Panc1 (cell line): Measurements from ENCODE around the gene HTT.

Source experiments
- POLR2AphosphoS5 ChIP-seq: IDR thresholded peaks from 2 replicates; pipeline ENCODE4 v1.6.1; 2012; ENCODE audit warnings: mild to moderate bottlenecking, low read depth, low read length, moderate library complexity
- REST ChIP-seq, 2 experiments: IDR thresholded peaks; 2 replicates each; pipeline ENCODE4 v1.6.1; 2011 to 2012; ENCODE audit warnings: low read depth in 2 of 2, control low read depth in 1 of 2, low read length in 1 of 2, mild to moderate bottlenecking in 1 of 2, moderate library complexity in 1 of 2; ENCODE audit not compliant: insufficient read depth in 1 of 2
- SIN3A ChIP-seq: IDR thresholded peaks from 2 replicates; pipeline ENCODE4 v1.6.1; 2012; ENCODE audit warnings: low read depth, mild to moderate bottlenecking, low read length, moderate library complexity, borderline replicate concordance; ENCODE audit not compliant: insufficient read depth
- TF ChIP-seq, protein P1 (sequence below): fragments of 450-650 bp; IDR thresholded peaks from 2 replicates; pipeline ENCODE4 v1.5.1; 2017; ENCODE audit warnings: mild to moderate bottlenecking

- TF ChIP-seq, protein P1, sequence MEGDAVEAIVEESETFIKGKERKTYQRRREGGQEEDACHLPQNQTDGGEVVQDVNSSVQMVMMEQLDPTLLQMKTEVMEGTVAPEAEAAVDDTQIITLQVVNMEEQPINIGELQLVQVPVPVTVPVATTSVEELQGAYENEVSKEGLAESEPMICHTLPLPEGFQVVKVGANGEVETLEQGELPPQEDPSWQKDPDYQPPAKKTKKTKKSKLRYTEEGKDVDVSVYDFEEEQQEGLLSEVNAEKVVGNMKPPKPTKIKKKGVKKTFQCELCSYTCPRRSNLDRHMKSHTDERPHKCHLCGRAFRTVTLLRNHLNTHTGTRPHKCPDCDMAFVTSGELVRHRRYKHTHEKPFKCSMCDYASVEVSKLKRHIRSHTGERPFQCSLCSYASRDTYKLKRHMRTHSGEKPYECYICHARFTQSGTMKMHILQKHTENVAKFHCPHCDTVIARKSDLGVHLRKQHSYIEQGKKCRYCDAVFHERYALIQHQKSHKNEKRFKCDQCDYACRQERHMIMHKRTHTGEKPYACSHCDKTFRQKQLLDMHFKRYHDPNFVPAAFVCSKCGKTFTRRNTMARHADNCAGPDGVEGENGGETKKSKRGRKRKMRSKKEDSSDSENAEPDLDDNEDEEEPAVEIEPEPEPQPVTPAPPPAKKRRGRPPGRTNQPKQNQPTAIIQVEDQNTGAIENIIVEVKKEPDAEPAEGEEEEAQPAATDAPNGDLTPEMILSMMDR = no peak
- no peak for TF ChIP-seq SIN3A
- TF ChIP-seq POLR2AphosphoS5 = no peak
- no peak for TF ChIP-seq REST (IDR thresholded peaks at IDR 0.05; ENCODE audit: insufficient read depth in 1 of 2, low read depth in 2 of 2, low read length in 1 of 2)
These were observed 5.2 kb downstream of the HTT start for GRCh38 chr4:3079694-3080123.
